ENCODE results near the gene HBD. TPM values are rescaled to one million over a fixed set of nuclear protein-coding genes. Genes with fewer than 3 reads are reported as not detected.

Gene HBD
- total and polyA plus RNA-seq, 4 experiments from 2014 or later, result not detected

GRCh38 chr11:5200582-5200981, 33.7 kb downstream of the HBD start, which contains the start of gene OR51V1:
OR51V1 (minus strand) TSS chr11:5200682; CDS start chr11:5200682, 0 bp downstream.
- H3K4me1 ChIP-seq (ENCODE audit: insufficient read depth, low read length), result no peaks in the 10 kb centered on the region
- H3K9me3 ChIP-seq (ENCODE audit: control insufficient read depth in 1 of 2, low read length in 2 of 2), result no peaks in the 10 kb centered on the region
- no peaks in the 10 kb centered on the region for H3K36me3 ChIP-seq (ENCODE audit: insufficient read depth, low read length)
- Mint-ChIP-seq H3K9me3 (no peaks in the 10 kb centered on the region), H3K4me1 (no peaks in the 10 kb centered on the region), H3K36me3 (no peaks in the 10 kb centered on the region), H3K27me3 (no peaks in the 10 kb centered on the region), H3K27ac (no peak within 1 kb of the TSS), H3K4me3 (no peak within 1 kb of the TSS)
- H3K27me3 ChIP-seq (ENCODE audit: insufficient read depth, low read length), result no peaks in the 10 kb centered on the region
- DNase-seq, result no peak
- H3K4me3 ChIP-seq (ENCODE audit: low read length in 2 of 2), result no peak within 1 kb of the TSS
- no peak within 1 kb of the TSS for H3K27ac ChIP-seq (ENCODE audit: low read depth, low read length)
- ChIA-PET POLR2A (ENCODE audit: partially characterized antibody) (no interaction called here), CTCF (ENCODE audit: partially characterized antibody) (no interaction called here)
- intact Hi-C loops (cut with micrococcal nuclease), result no loop called here

GRCh38 chr11:5198285-5198684, 36.0 kb downstream of the HBD start:
- Histone ChIP-seq H3K27me3 (ENCODE audit: insufficient read depth, low read length) (no peaks in the 10 kb centered on the region), H3K4me1 (ENCODE audit: insufficient read depth, low read length) (no peaks in the 10 kb centered on the region), H3K27ac (ENCODE audit: low read depth, low read length) (no peak overlapping the region), H3K4me3 (ENCODE audit: low read length in 2 of 2) (no peak overlapping the region), H3K9me3 (ENCODE audit: control insufficient read depth in 1 of 2, low read length in 2 of 2) (no peaks in the 10 kb centered on the region), H3K36me3 (ENCODE audit: insufficient read depth, low read length) (no peaks in the 10 kb centered on the region)
- Mint-ChIP-seq H3K36me3 (no peaks in the 10 kb centered on the region), H3K27me3 (no peaks in the 10 kb centered on the region), H3K27ac (no peak overlapping the region), H3K4me3 (no peak overlapping the region), H3K4me1 (no peaks in the 10 kb centered on the region), H3K9me3 (peaks cover 0 to 4% (median 0%) of the 10 kb centered on the region in 8 donors)
- CTCF ChIA-PET (ENCODE audit: partially characterized antibody), result no interaction called here
- DNase-seq, result no peak
- intact Hi-C loops (cut with micrococcal nuclease), result no loop called here
- POLR2A ChIA-PET (ENCODE audit: partially characterized antibody), result no interaction called here

- H3K4me1 Mint-ChIP-seq, result no peaks in the 10 kb centered on the region
- peaks cover 0 to 6% (median 1%) of the 10 kb centered on the region in 8 donors for H3K9me3 Mint-ChIP-seq
- no peak for DNase-seq
- no peaks in the 10 kb centered on the region for H3K9me3 ChIP-seq (ENCODE audit: control insufficient read depth in 1 of 2, low read length in 2 of 2)
- no peaks in the 10 kb centered on the region for H3K4me1 ChIP-seq (ENCODE audit: insufficient read depth, low read length)
- intact Hi-C loops (cut with micrococcal nuclease), result no loop called here
- no peak overlapping the region for H3K4me3 Mint-ChIP-seq
- no peaks in the 10 kb centered on the region for H3K36me3 Mint-ChIP-seq
- no peak overlapping the region for H3K27ac Mint-ChIP-seq
- no peaks in the 10 kb centered on the region for H3K27me3 Mint-ChIP-seq
- H3K36me3 ChIP-seq (ENCODE audit: insufficient read depth, low read length), result no peaks in the 10 kb centered on the region
- ChIA-PET POLR2A (ENCODE audit: partially characterized antibody) (no interaction called here), CTCF (ENCODE audit: partially characterized antibody) (no interaction called here)
- no peak overlapping the region for H3K27ac ChIP-seq (ENCODE audit: low read depth, low read length)
- H3K27me3 ChIP-seq (ENCODE audit: insufficient read depth, low read length), result no peaks in the 10 kb centered on the region
- no peak overlapping the region for H3K4me3 ChIP-seq (ENCODE audit: low read length in 2 of 2)
Measured at GRCh38 chr11:5197536-5197935, 36.7 kb downstream of the HBD start.

GRCh38 chr11:5196731-5197130, 37.6 kb downstream of the HBD start:
- Mint-ChIP-seq H3K4me1 (no peaks in the 10 kb centered on the region), H3K4me3 (no peak overlapping the region), H3K27ac (no peak overlapping the region), H3K9me3 (peaks cover 0 to 6% (median 3%) of the 10 kb centered on the region in 8 donors), H3K36me3 (no peaks in the 10 kb centered on the region), H3K27me3 (no peaks in the 10 kb centered on the region)
- H3K9me3 ChIP-seq (ENCODE audit: control insufficient read depth in 1 of 2, low read length in 2 of 2), result no peaks in the 10 kb centered on the region
- ChIA-PET POLR2A (ENCODE audit: partially characterized antibody) (no interaction called here), CTCF (ENCODE audit: partially characterized antibody) (no interaction called here)
- intact Hi-C loops (cut with micrococcal nuclease), result no loop called here
- H3K27ac ChIP-seq (ENCODE audit: low read depth, low read length), result no peak overlapping the region
- H3K36me3 ChIP-seq (ENCODE audit: insufficient read depth, low read length), result no peaks in the 10 kb centered on the region
- H3K4me1 ChIP-seq (ENCODE audit: insufficient read depth, low read length), result no peaks in the 10 kb centered on the region
- no peak for DNase-seq
- H3K4me3 ChIP-seq (ENCODE audit: low read length in 2 of 2), result no peak overlapping the region
- no peaks in the 10 kb centered on the region for H3K27me3 ChIP-seq (ENCODE audit: insufficient read depth, low read length)

- H3K4me3 Mint-ChIP-seq, result no peak overlapping the region
- ChIA-PET POLR2A (ENCODE audit: partially characterized antibody) (no interaction called here), CTCF (ENCODE audit: partially characterized antibody) (no interaction called here)
- H3K27ac Mint-ChIP-seq, result no peak overlapping the region
- no peaks in the 10 kb centered on the region for H3K36me3 ChIP-seq (ENCODE audit: insufficient read depth, low read length)
- H3K27me3 Mint-ChIP-seq, result no peaks in the 10 kb centered on the region
- H3K9me3 ChIP-seq (ENCODE audit: control insufficient read depth in 1 of 2, low read length in 2 of 2), result no peaks in the 10 kb centered on the region
- H3K9me3 Mint-ChIP-seq, result peaks cover 0 to 6% (median 4%) of the 10 kb centered on the region in 8 donors
- no peak for DNase-seq
- H3K36me3 Mint-ChIP-seq, result no peaks in the 10 kb centered on the region
- no peaks in the 10 kb centered on the region for H3K27me3 ChIP-seq (ENCODE audit: insufficient read depth, low read length)
- intact Hi-C loops (cut with micrococcal nuclease), result no loop called here
- H3K27ac ChIP-seq (ENCODE audit: low read depth, low read length), result no peak overlapping the region
- H3K4me1 Mint-ChIP-seq, result no peaks in the 10 kb centered on the region
- H3K4me3 ChIP-seq (ENCODE audit: low read length in 2 of 2), result no peak overlapping the region
- H3K4me1 ChIP-seq (ENCODE audit: insufficient read depth, low read length), result no peaks in the 10 kb centered on the region
Measured at GRCh38 chr11:5196067-5196466, 38.2 kb downstream of the HBD start.

- no peak overlapping the region for H3K4me3 ChIP-seq (ENCODE audit: low read length in 2 of 2)
- intact Hi-C loops (cut with micrococcal nuclease), result no loop called here
- H3K27me3 ChIP-seq (ENCODE audit: insufficient read depth, low read length), result no peaks in the 10 kb centered on the region
- H3K27ac ChIP-seq (ENCODE audit: low read depth, low read length), result no peak overlapping the region
- Mint-ChIP-seq H3K27ac (no peak overlapping the region), H3K4me3 (no peak overlapping the region), H3K27me3 (no peaks in the 10 kb centered on the region), H3K4me1 (no peaks in the 10 kb centered on the region), H3K9me3 (peaks cover 0 to 22% (median 11%) of the 10 kb centered on the region in 8 donors), H3K36me3 (no peaks in the 10 kb centered on the region)
- ChIA-PET POLR2A (ENCODE audit: partially characterized antibody) (no interaction called here), CTCF (ENCODE audit: partially characterized antibody) (no interaction called here)
- no peaks in the 10 kb centered on the region for H3K9me3 ChIP-seq (ENCODE audit: control insufficient read depth in 1 of 2, low read length in 2 of 2)
- H3K36me3 ChIP-seq (ENCODE audit: insufficient read depth, low read length), result no peaks in the 10 kb centered on the region
- no peaks in the 10 kb centered on the region for H3K4me1 ChIP-seq (ENCODE audit: insufficient read depth, low read length)
- no peak for DNase-seq
Measured at GRCh38 chr11:5192738-5193137, 41.5 kb downstream of the HBD start.

- H3K9me3 Mint-ChIP-seq, result peaks cover 0 to 22% (median 8%) of the 10 kb centered on the region in 8 donors
- POLR2A ChIA-PET (ENCODE audit: partially characterized antibody), result no interaction called here
- intact Hi-C loops (cut with micrococcal nuclease), result no loop called here
Measured at GRCh38 chr11:5188201-5188600, 46.1 kb downstream of the HBD start.

More at GRCh38 chr11:5188201-5188600, 46.1 kb downstream of the HBD start:
- H3K4me3 ChIP-seq (ENCODE audit: low read length in 2 of 2), result no peak overlapping the region
- no peaks in the 10 kb centered on the region for H3K9me3 ChIP-seq (ENCODE audit: control insufficient read depth in 1 of 2, low read length in 2 of 2)
- CTCF ChIA-PET (ENCODE audit: partially characterized antibody), result interaction anchor here (0.9 kb wide), 1 partner anchor 65 kb away, joined by 3 read pairs; no protein-coding TSS in a partner anchor
- H3K36me3 ChIP-seq (ENCODE audit: insufficient read depth, low read length), result no peaks in the 10 kb centered on the region
- H3K27me3 Mint-ChIP-seq, result peaks cover 0 to 1% of the 10 kb centered on the region in 2 donors
- no peak overlapping the region for H3K27ac ChIP-seq (ENCODE audit: low read depth, low read length)
- H3K4me3 Mint-ChIP-seq, result no peak overlapping the region
- no peaks in the 10 kb centered on the region for H3K4me1 Mint-ChIP-seq
- DNase-seq, result no peak
- H3K27ac Mint-ChIP-seq, result no peak overlapping the region
- no peaks in the 10 kb centered on the region for H3K4me1 ChIP-seq (ENCODE audit: insufficient read depth, low read length)
- H3K27me3 ChIP-seq (ENCODE audit: insufficient read depth, low read length), result no peaks in the 10 kb centered on the region
- H3K36me3 Mint-ChIP-seq, result no peaks in the 10 kb centered on the region
